NCI-H2227 treated with DMSO at 0.1 percent for 48 hours (cell line): Measurements from ENCODE around the gene ACIN1.

Experiments used
- DNase-seq: peaks from one replicate; lab custom pipeline; 2025; lab: John Stamatoyannopoulos, UW

Gene ACIN1

GRCh38 chr14:23079716-23080115 is 15.2 kb downstream of the ACIN1 start:
- DNase-seq = no peak

- DNase-seq = no peak
These were observed 16.2 kb downstream of the ACIN1 start for GRCh38 chr14:23078692-23079116.

- no peak for DNase-seq
These were observed 17.0 kb downstream of the ACIN1 start for GRCh38 chr14:23077962-23078361.

GRCh38 chr14:23076785-23077408 is 18.0 kb downstream of the ACIN1 start:
- DNase-seq = no peak

GRCh38 chr14:23074906-23075305 is 20.0 kb downstream of the ACIN1 start:
- DNase-seq = no peak

GRCh38 chr14:23071921-23072539 is 22.9 kb downstream of the ACIN1 start:
- no peak for DNase-seq

GRCh38 chr14:23071244-23071920 is 23.6 kb downstream of the ACIN1 start:
- no peak for DNase-seq

- no peak for DNase-seq
These were observed 24.4 kb downstream of the ACIN1 start for GRCh38 chr14:23070262-23071129.

GRCh38 chr14:23069413-23069806 is 25.5 kb downstream of the ACIN1 start:
- DNase-seq = no peak

- DNase-seq = no peak
These were observed 26.0 kb downstream of the ACIN1 start for GRCh38 chr14:23068789-23069412.

- DNase-seq = no peak
These were observed 26.8 kb downstream of the ACIN1 start for GRCh38 chr14:23067847-23068788.

GRCh38 chr14:23066855-23067744 is 27.8 kb downstream of the ACIN1 start:
- no peak for DNase-seq

GRCh38 chr14:23066368-23066767 is 28.6 kb downstream of the ACIN1 start:
- DNase-seq = no peak

- no peak for DNase-seq
These were observed 31.3 kb downstream of the ACIN1 start for GRCh38 chr14:23063601-23064000.

GRCh38 chr14:23062002-23062401 is 32.9 kb downstream of the ACIN1 start:
- DNase-seq = no peak

- no peak for DNase-seq
These were observed 34.2 kb downstream of the ACIN1 start for GRCh38 chr14:23060536-23061260.

GRCh38 chr14:23058654-23059504 is 36.1 kb downstream of the ACIN1 start:
- DNase-seq = no peak
